ENCODE measurements around the gene F12. TPM values are rescaled to one million over a fixed set of nuclear protein-coding genes. Genes with fewer than 3 reads are reported as not detected.

The F12 gene
- total RNA-seq, 4 donors from 2014 or later, result 0.36 to 1.2 (median 0.95) TPM; not detected in 1

GRCh38 chr5:177427919-177428573 lies 18.7 kb upstream of the F12 start:
- no peak for DNase-seq
- in situ Hi-C loops (cut with MboI; ENCODE audit: low sequenced_read_pairs in 4 of 4), result no loop called here
- no peak for ATAC-seq
- Histone ChIP-seq H3K9me3 (no peaks in the 10 kb centered on the region), H3K27me3 (no peaks in the 10 kb centered on the region), H3K27ac (peak overlapping the region in 1 of 4 donors; percentile 75), H3K4me1 (peaks cover 34 to 45% of the 10 kb centered on the region in 2 donors), H3K4me3 (peak overlapping the region in 2 of 4 donors; percentile 69 to 91), H3K36me3 (peaks cover 0 to 5% of the 10 kb centered on the region in 2 donors)
- intact Hi-C loops (cut with DNase I; ENCODE audit: low total_unique reads), result loop anchor here (2.0 kb wide), 1 partner anchor 19 kb away; the partner anchor contains the start of gene PRR7
- TF ChIP-seq POLR2A (IDR thresholded peaks at IDR 0.05) (no peak), CTCF (IDR thresholded peaks at IDR 0.05 in 4 of 5, conservative IDR thresholded peaks at IDR 0.05 in 1 of 5) (no peak)

GRCh38 chr5:177427211-177427822 lies 18.0 kb upstream of the F12 start:
- H3K4me3 ChIP-seq, result peak overlapping the region; percentile 69 to 91 (median 84)
- no peaks in the 10 kb centered on the region for H3K9me3 ChIP-seq
- peak overlapping the region; percentile 75 to 89 (median 80) for H3K27ac ChIP-seq
- in situ Hi-C loops (cut with MboI; ENCODE audit: low sequenced_read_pairs in 4 of 4), result no loop called here
- peaks cover 34 to 40% of the 10 kb centered on the region in 2 donors for H3K4me1 ChIP-seq
- TF ChIP-seq CTCF (IDR thresholded peaks at IDR 0.05 in 4 of 5, conservative IDR thresholded peaks at IDR 0.05 in 1 of 5) (no peak), POLR2A (IDR thresholded peaks at IDR 0.05) (no peak)
- no peak for ATAC-seq
- intact Hi-C loops (cut with DNase I; ENCODE audit: low total_unique reads), result loop anchor here (2.0 kb wide), 1 partner anchor 19 kb away; the partner anchor contains the start of gene PRR7
- no peaks in the 10 kb centered on the region for H3K27me3 ChIP-seq
- DNase-seq, result no peak
- no peaks in the 10 kb centered on the region for H3K36me3 ChIP-seq

- no peak for TF ChIP-seq CTCF (IDR thresholded peaks at IDR 0.05 in 4 of 5, conservative IDR thresholded peaks at IDR 0.05 in 1 of 5)
- TF ChIP-seq POLR2A (IDR thresholded peaks at IDR 0.05), result peak; percentile 47 to 78
- DNase-seq (no peak), ATAC-seq (peak; percentile 11 to 18)
- no peaks in the 10 kb centered on the region for H3K27me3 ChIP-seq
- H3K36me3 ChIP-seq, result no peaks in the 10 kb centered on the region
- H3K4me3 ChIP-seq, result peak within 1 kb of the TSS; percentile 69 to 91 (median 84)
- H3K9me3 ChIP-seq, result no peaks in the 10 kb centered on the region
- peaks cover 29 to 33% of the 10 kb centered on the region in 2 donors for H3K4me1 ChIP-seq
- peak within 1 kb of the TSS; percentile 87 to 93 (median 89) for H3K27ac ChIP-seq
- in situ Hi-C loops (cut with MboI; ENCODE audit: low sequenced_read_pairs in 4 of 4) (no loop called here), intact Hi-C loops (cut with DNase I; ENCODE audit: low total_unique reads) (loop anchor here (1.0 to 2.0 kb wide), 3 partner anchors 20 to 71 kb away; partner anchors contain the start of genes PDLIM7 and PRR7)
These were observed 17.3 kb upstream of the F12 start, which contains the start of gene GRK6 for GRCh38 chr5:177426566-177427210. Gene GRK6 (plus strand): TSS chr5:177426676. CDS start chr5:177426846, 170 bp downstream.

- intact Hi-C loops (cut with DNase I; ENCODE audit: low total_unique reads) (loop anchor here (1.0 to 2.0 kb wide), 3 partner anchors 21 to 71 kb away; partner anchors contain the start of genes PDLIM7 and PRR7), in situ Hi-C loops (cut with MboI; ENCODE audit: low sequenced_read_pairs in 4 of 4) (no loop called here)
- ATAC-seq (peak; percentile 96 to 97), DNase-seq (peak; percentile 100)
- H3K27ac ChIP-seq, result peak overlapping the region; percentile 87 to 93 (median 89)
- no peaks in the 10 kb centered on the region for H3K36me3 ChIP-seq
- peaks cover 24 to 26% of the 10 kb centered on the region in 2 donors for H3K4me1 ChIP-seq
- H3K27me3 ChIP-seq, result no peaks in the 10 kb centered on the region
- no peak for TF ChIP-seq CTCF (IDR thresholded peaks at IDR 0.05 in 4 of 5, conservative IDR thresholded peaks at IDR 0.05 in 1 of 5)
- peak; percentile 71 to 78 for TF ChIP-seq POLR2A (IDR thresholded peaks at IDR 0.05)
- peak overlapping the region; percentile 59 to 64 (median 63) for H3K4me3 ChIP-seq
- no peaks in the 10 kb centered on the region for H3K9me3 ChIP-seq
These were observed 16.6 kb upstream of the F12 start for GRCh38 chr5:177425801-177426565.

Data from gastrocnemius medialis (tissue), 4 donors.